ENCODE data around the gene CCDC33. TPM values are rescaled to one million over a fixed set of nuclear protein-coding genes. Genes with fewer than 3 reads are reported as not detected.

Gene CCDC33
- total RNA-seq, 1 experiment from 2014 or later: not detected

DNA sequence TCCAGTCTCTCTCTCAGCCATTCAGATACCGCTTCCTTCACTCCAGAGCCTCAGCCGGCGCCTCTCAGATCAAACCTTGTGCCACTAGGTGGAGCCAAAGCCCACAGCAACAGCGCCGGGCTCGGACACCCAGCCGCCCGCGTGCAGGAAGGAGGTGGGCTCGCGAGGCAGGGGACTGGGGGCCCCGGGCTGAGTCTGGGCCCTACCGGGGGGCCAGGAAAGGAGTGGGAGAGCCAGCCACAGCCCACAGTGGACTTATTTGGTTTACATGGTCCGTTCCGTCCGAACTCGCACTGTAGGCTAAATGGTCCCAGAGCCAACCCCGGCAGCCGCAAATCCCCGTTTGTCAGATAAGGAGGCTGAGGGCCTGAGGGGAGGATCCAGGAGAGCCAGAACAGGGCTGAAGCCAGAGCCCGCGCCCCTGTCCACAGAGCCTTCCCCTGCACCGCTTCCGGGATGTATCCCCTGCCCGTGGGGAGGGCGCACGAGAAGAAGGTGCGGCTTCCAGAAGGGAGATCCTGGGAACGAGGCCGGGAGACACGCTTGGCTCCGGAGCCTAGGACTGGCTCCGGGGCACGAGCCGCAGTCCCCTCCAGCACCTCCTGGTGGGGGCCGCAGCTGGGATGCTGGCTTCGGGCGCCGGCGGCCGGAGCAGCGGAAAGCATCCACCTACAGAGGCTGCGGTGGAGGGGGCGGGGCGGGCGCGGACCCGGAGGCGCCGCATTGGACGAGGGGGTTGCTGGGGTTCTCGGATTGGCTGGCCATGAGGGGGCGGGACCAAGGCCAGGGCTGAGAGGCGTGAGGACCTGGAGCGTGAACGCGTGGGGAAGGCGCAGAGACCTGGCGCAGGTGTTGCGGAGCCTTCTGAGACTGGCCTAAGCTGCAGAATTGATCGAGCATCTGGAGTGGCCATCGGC lies 137.9 kb downstream of the CCDC33 start:
- intact Hi-C loops (cut with micrococcal nuclease; ENCODE audit: unreplicated experiment): loop anchor here (1.0 to 5.0 kb wide), 5 partner anchors 65 to 395 kb away; partner anchors contain the start of gene CLK3
- Mint-ChIP-seq H3K27ac (ENCODE audit: unreplicated experiment) (no peak overlapping the region), H3K9me3 (ENCODE audit: unreplicated experiment) (no peaks in the 10 kb centered on the region), H3K36me3 (ENCODE audit: insufficient read depth, unreplicated experiment) (no peaks in the 10 kb centered on the region), H3K4me3 (ENCODE audit: unreplicated experiment) (peak overlapping the region; percentile 77), H3K4me1 (ENCODE audit: low read depth, unreplicated experiment) (no peaks in the 10 kb centered on the region), H3K27me3 (ENCODE audit: insufficient read depth, unreplicated experiment) (peaks cover 6% of the 10 kb centered on the region)
- no TSS peak for BruUV-seq (replicated peaks)
- Histone ChIP-seq H3K4me1 (peaks cover 9% of the 10 kb centered on the region), H3K9me3 (no peaks in the 10 kb centered on the region), H3K27me3 (replicated peaks; ENCODE audit: control insufficient read depth, insufficient read depth, low read length) (no peaks in the 10 kb centered on the region), H3K36me3 (ENCODE audit: control insufficient read depth, insufficient read depth, low read length) (no peaks in the 10 kb centered on the region), H3K4me3 (ENCODE audit: low read depth, low read length) (peak overlapping the region; percentile 77)
- TF ChIP-seq, protein P1, sequence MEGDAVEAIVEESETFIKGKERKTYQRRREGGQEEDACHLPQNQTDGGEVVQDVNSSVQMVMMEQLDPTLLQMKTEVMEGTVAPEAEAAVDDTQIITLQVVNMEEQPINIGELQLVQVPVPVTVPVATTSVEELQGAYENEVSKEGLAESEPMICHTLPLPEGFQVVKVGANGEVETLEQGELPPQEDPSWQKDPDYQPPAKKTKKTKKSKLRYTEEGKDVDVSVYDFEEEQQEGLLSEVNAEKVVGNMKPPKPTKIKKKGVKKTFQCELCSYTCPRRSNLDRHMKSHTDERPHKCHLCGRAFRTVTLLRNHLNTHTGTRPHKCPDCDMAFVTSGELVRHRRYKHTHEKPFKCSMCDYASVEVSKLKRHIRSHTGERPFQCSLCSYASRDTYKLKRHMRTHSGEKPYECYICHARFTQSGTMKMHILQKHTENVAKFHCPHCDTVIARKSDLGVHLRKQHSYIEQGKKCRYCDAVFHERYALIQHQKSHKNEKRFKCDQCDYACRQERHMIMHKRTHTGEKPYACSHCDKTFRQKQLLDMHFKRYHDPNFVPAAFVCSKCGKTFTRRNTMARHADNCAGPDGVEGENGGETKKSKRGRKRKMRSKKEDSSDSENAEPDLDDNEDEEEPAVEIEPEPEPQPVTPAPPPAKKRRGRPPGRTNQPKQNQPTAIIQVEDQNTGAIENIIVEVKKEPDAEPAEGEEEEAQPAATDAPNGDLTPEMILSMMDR (IDR thresholded peaks at IDR 0.05; ENCODE audit: insufficient read depth in 1 of 2, low read depth in 1 of 2, low read length in 1 of 2, severe bottlenecking in 1 of 2, unreplicated experiment in 1 of 2): peak; percentile 79 to 85
- DNase-seq: peak; percentile 96
- POLR2A ChIA-PET: interaction anchor here (0.6 kb wide), 1 partner anchor 1899 kb away, joined by 5 read pairs; no protein-coding TSS in a partner anchor
- CTCF ChIA-PET: interaction anchor here (0.6 to 1.5 kb wide), 22 partner anchors 15 to 1094 kb away, joined by 3 to 14 read pairs (median 3); partner anchors contain the start of genes ARID3B and UBL7

DNA sequence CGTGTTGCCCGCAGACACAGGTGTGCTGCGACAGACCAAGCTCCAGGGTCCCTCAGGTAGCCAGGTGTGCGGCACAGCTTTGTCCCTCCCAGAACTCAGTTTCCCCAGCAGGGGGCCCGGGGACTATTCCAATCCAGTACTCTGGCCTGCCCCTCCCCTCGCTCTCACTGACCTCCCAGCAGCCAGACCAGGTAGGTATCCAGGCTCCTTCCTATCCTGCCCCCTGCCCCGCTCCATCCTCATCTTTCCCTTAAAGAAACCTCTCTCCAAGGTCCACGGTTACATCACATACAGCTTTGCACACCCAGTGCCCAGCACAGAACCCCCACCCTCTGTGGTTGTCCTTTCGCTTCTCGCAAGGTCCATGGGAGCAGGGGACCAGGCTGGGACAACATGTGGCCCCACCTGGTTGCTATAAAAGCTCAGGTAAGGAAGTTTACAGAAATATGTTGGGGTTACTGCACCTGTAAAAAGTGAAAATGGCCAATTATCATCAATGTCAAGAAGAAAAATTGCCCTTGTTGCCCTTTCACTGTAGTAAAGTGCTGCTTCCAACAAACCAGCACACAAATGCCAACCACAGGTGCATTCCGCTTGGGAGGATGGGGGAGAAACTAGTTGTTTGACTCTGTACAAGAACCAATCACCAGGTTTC lies 138.6 kb downstream of the CCDC33 start:
- no TSS peak for BruUV-seq (replicated peaks)
- DNase-seq: no peak
- Mint-ChIP-seq H3K27ac (ENCODE audit: unreplicated experiment) (no peak overlapping the region), H3K9me3 (ENCODE audit: unreplicated experiment) (no peaks in the 10 kb centered on the region), H3K27me3 (ENCODE audit: insufficient read depth, unreplicated experiment) (peaks cover 6% of the 10 kb centered on the region), H3K4me3 (ENCODE audit: unreplicated experiment) (peak overlapping the region; percentile 77), H3K4me1 (ENCODE audit: low read depth, unreplicated experiment) (no peaks in the 10 kb centered on the region), H3K36me3 (ENCODE audit: insufficient read depth, unreplicated experiment) (no peaks in the 10 kb centered on the region)
- Histone ChIP-seq H3K4me1 (peaks cover 9% of the 10 kb centered on the region), H3K9me3 (no peaks in the 10 kb centered on the region), H3K36me3 (ENCODE audit: control insufficient read depth, insufficient read depth, low read length) (no peaks in the 10 kb centered on the region), H3K4me3 (ENCODE audit: low read depth, low read length) (peak overlapping the region; percentile 77), H3K27me3 (replicated peaks; ENCODE audit: control insufficient read depth, insufficient read depth, low read length) (no peaks in the 10 kb centered on the region)
- ChIA-PET POLR2A (no interaction called here), CTCF (interaction anchor here (0.6 to 1.5 kb wide), 19 partner anchors 14 to 1095 kb away, joined by 3 to 14 read pairs (median 3); partner anchors contain the start of genes ARID3B and UBL7)
- intact Hi-C loops (cut with micrococcal nuclease; ENCODE audit: unreplicated experiment): loop anchor here (1.0 to 5.0 kb wide), 6 partner anchors 64 to 394 kb away; partner anchors contain the start of gene CLK3
- TF ChIP-seq, protein P1 (IDR thresholded peaks at IDR 0.05; ENCODE audit: insufficient read depth in 1 of 2, low read depth in 1 of 2, low read length in 1 of 2, severe bottlenecking in 1 of 2, unreplicated experiment in 1 of 2): peak; percentile 36 to 44

DNA sequence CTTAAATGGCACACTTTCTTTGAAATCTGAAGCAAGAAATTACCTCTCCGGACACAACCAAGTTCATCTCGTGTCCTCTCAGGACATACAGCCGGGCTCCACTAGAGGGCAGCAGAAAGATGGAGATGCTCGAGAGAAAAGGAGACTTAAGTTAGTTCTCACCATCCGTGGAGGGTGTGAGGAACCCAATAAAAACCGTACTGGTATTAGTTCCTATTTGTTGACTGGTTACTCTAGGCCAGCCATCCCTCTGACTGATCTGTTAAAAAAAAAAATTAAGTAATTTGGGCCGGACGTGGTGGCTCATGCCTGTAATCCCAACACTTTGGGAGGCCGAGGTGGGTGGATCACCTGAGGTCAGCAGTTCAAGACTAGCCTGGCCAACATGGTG lies 139.2 kb downstream of the CCDC33 start:
- CTCF ChIA-PET: interaction anchor here (0.8 to 1.4 kb wide), 4 partner anchors 21 to 114 kb away, joined by 3 to 9 read pairs (median 6); no protein-coding TSS in a partner anchor
- Mint-ChIP-seq H3K9me3 (ENCODE audit: unreplicated experiment) (no peaks in the 10 kb centered on the region), H3K4me1 (ENCODE audit: low read depth, unreplicated experiment) (no peaks in the 10 kb centered on the region), H3K27me3 (ENCODE audit: insufficient read depth, unreplicated experiment) (peaks cover 4% of the 10 kb centered on the region), H3K27ac (ENCODE audit: unreplicated experiment) (no peak overlapping the region), H3K4me3 (ENCODE audit: unreplicated experiment) (peak overlapping the region; percentile 77), H3K36me3 (ENCODE audit: insufficient read depth, unreplicated experiment) (no peaks in the 10 kb centered on the region)
- BruUV-seq (replicated peaks): no TSS peak
- TF ChIP-seq, protein P1 (IDR thresholded peaks at IDR 0.05; ENCODE audit: insufficient read depth in 1 of 2, low read depth in 1 of 2, low read length in 1 of 2, severe bottlenecking in 1 of 2, unreplicated experiment in 1 of 2): peak; percentile 69 to 80
- POLR2A ChIA-PET: no interaction called here
- Histone ChIP-seq H3K4me1 (peaks cover 9% of the 10 kb centered on the region), H3K27me3 (replicated peaks; ENCODE audit: control insufficient read depth, insufficient read depth, low read length) (no peaks in the 10 kb centered on the region), H3K36me3 (ENCODE audit: control insufficient read depth, insufficient read depth, low read length) (no peaks in the 10 kb centered on the region), H3K9me3 (no peaks in the 10 kb centered on the region), H3K4me3 (ENCODE audit: low read depth, low read length) (no peak overlapping the region)
- DNase-seq: peak; percentile 84
- intact Hi-C loops (cut with micrococcal nuclease; ENCODE audit: unreplicated experiment): loop anchor here (1.0 to 2.0 kb wide), 3 partner anchors 64 to 394 kb away; no protein-coding TSS in a partner anchor
